Keratinocyte (primary cell): Measurements from ENCODE around the gene BTBD16.

Source experiments
- CTCF ChIP-seq, 3 experiments: IDR thresholded peaks in 1 of 3; conservative IDR thresholded peaks in 1 of 3; optimal IDR thresholded peaks in 1 of 3; 2 replicates in 2 of 3; 3 replicates in 1 of 3; pipeline versions ENCODE3 to v1.5.1; 2011; ENCODE audit warnings: low read length in 3 of 3, mild to moderate bottlenecking in 3 of 3, moderate library complexity in 2 of 3, control low read depth in 1 of 3, inconsistent platforms in 1 of 3; ENCODE audit not compliant: insufficient read depth in 2 of 3; ENCODE audit errors: extremely low read depth in 1 of 3
- EZH2 ChIP-seq: IDR thresholded peaks from one replicate; pipeline ENCODE4 v1.6.1; 2012; ENCODE audit warnings: inconsistent platforms, mild to moderate bottlenecking, low read length, moderate library complexity

- TF ChIP-seq EZH2 (no peak), CTCF (optimal IDR thresholded peaks at IDR 0.05 in 1 of 3, IDR thresholded peaks at IDR 0.05 in 1 of 3, conservative IDR thresholded peaks at IDR 0.05 in 1 of 3; ENCODE audit: extremely low read depth in 1 of 3, insufficient read depth in 2 of 3, low read length in 3 of 3) (peak; percentile 61 to 69 (median 65))
Measured at GRCh38 chr10:122342293-122343134, 71.4 kb downstream of the BTBD16 start.
